GM12878 (cell line): ENCODE measurements around the gene SUPT7L. TPM values are rescaled to one million over a fixed set of nuclear protein-coding genes. Genes with fewer than 3 reads are reported as not detected.
A peak's percentile ranks its signal among the peaks of the same experiment; 100 is the strongest.

Experiments used
- CHD1 ChIP-seq: IDR thresholded peaks from 2 replicates; pipeline ENCODE4 v1.6.1; 2012; ENCODE audit warnings: low read depth, low read length, improper control_type of control experiment
- CHD4 ChIP-seq: fragments of 200-600 bp; sonication (generic); IDR thresholded peaks from 2 replicates; pipeline ENCODE4 v1.6.1; 2016; ENCODE audit warnings: mild to moderate bottlenecking
- HDAC6 ChIP-seq: fragments of 200-600 bp; sonication (generic); IDR thresholded peaks from one replicate; pipeline ENCODE4 v1.8.0; 2017; ENCODE audit warnings: antibody characterized with exemption; ENCODE audit not compliant: unreplicated experiment
- KAT2A ChIP-seq: conservative IDR thresholded peaks from 2 replicates; pipeline ENCODE4 v1.6.1; 2011; ENCODE audit warnings: low read depth, low read length; ENCODE audit not compliant: control insufficient read depth
- KLF5 ChIP-seq: fragments of 450-650 bp; IDR thresholded peaks from 2 replicates; pipeline ENCODE4 v1.6.1; 2014; ENCODE audit warnings: mild to moderate bottlenecking; ENCODE audit not compliant: partially characterized antibody
- NRF1 ChIP-seq: conservative IDR thresholded peaks from 2 replicates; pipeline ENCODE4 v1.6.1; 2011; ENCODE audit warnings: mild to moderate bottlenecking, low read depth, low read length, improper control_type of control experiment
- POLR2A ChIP-seq: IDR thresholded peaks from 2 replicates; pipeline ENCODE4 v1.6.1; 2011; ENCODE audit warnings: low read depth, mild to moderate bottlenecking, low read length
- RCOR1 ChIP-seq: conservative IDR thresholded peaks from 2 replicates; pipeline ENCODE4 v1.6.1; 2012; ENCODE audit warnings: low read depth, low read length, improper control_type of control experiment
- SRF ChIP-seq, 2 experiments: IDR thresholded peaks; 2 replicates each; pipeline ENCODE4 v1.6.1; 2011; ENCODE audit warnings: low read depth in 2 of 2, low read length in 2 of 2, mild to moderate bottlenecking in 1 of 2, moderate library complexity in 1 of 2
- SUPT20H ChIP-seq: IDR thresholded peaks from 2 replicates; pipeline ENCODE4 v1.6.1; 2011; ENCODE audit warnings: low read depth, mild to moderate bottlenecking, low read length, moderate library complexity, borderline replicate concordance; ENCODE audit not compliant: control insufficient read depth
- USF2 ChIP-seq: IDR thresholded peaks from 2 replicates; pipeline ENCODE4 v1.6.1; 2011; ENCODE audit warnings: low read depth, low read length, improper control_type of control experiment, borderline replicate concordance
- ZBTB4 ChIP-seq: fragments of 450-650 bp; formaldehyde crosslinking; IDR thresholded peaks from 2 replicates; pipeline ENCODE4 v1.4.0; 2022; ENCODE audit warnings: mild to moderate bottlenecking, moderate library complexity
- ZNF207 ChIP-seq: fragments of 450-650 bp; IDR thresholded peaks from 2 replicates; pipeline ENCODE4 v1.6.1; 2014; ENCODE audit warnings: antibody characterized with exemption, mild to moderate bottlenecking, borderline replicate concordance
- ZZZ3 ChIP-seq: IDR thresholded peaks from 2 replicates; pipeline ENCODE4 v1.6.1; 2011; ENCODE audit warnings: low read depth; ENCODE audit not compliant: control insufficient read depth, insufficient read length
- polyA plus RNA-seq, 11 experiments: library from polyadenylated mRNA; depleted of rRNA in 4 of 11; unstranded in 6 of 11; stranded (reverse) in 5 of 11; fragments of >200 nt; fragmentation: Nextera tagmentation in 4 of 11; fragmentation: Illumina TruSeq in 1 of 11; extraction: Ambion mirVana in 4 of 11; extraction: Trizol in 1 of 11; gene quantifications; 1 replicate in 1 of 11; 2 replicates in 10 of 11; pipeline versions ENCODE4 v1.2.1 to v1.2.3, GENCODE V29; 2011 to 2016; ENCODE audit warnings: inconsistent platforms in 2 of 11, missing spikeins in 2 of 11, low read depth in 1 of 11
- total RNA-seq, 4 experiments: library from RNA; depleted of rRNA in 3 of 4; stranded (reverse); fragments of >200 nt in 3 of 4; fragmentation: Illumina TruSeq in 1 of 4; extraction: Trizol in 1 of 4; gene quantifications; 2 replicates each; pipeline versions ENCODE4 v1.2.1 to v1.2.3, GENCODE V29; 2013 to 2021
- TF ChIP-seq, protein P1 (sequence below): fragments of 450-650 bp; IDR thresholded peaks from 2 replicates; pipeline ENCODE4 v1.6.1; 2017; ENCODE audit warnings: mild to moderate bottlenecking, low read depth, inconsistent platforms; ENCODE audit not compliant: poor library complexity, severe bottlenecking
- TF ChIP-seq, protein P2 (sequence below): fragments of 450-650 bp; IDR thresholded peaks from 2 replicates; pipeline ENCODE4 v1.6.1; 2017; ENCODE audit warnings: low read depth, mild to moderate bottlenecking, moderate library complexity
- TF ChIP-seq, protein P3 (sequence below): fragments of 450-650 bp; IDR thresholded peaks from 2 replicates; pipeline ENCODE4 v1.6.1; 2017; ENCODE audit warnings: borderline replicate concordance

The SUPT7L gene
- total and polyA plus RNA-seq, 10 of the 15 experiments (the other 5 are each of a cell fraction or from before 2014, with no cell fraction given): 10.2 to 43.7 (median 21.3) TPM

GRCh38 chr2:27628767-27629709 lies 34.4 kb downstream of the SUPT7L start, which contains the start of the genes CCDC121 and GPN1 (continued):
- TF ChIP-seq SRF (IDR thresholded peaks at IDR 0.05; ENCODE audit: low read depth in 2 of 2, low read length in 2 of 2) (0 out of 4 replicates have a peak, but pooled peaks of 1 of the 2 experiments have one; percentile 18), CHD1 (no peak), RCOR1 (no peak), KLF5 (peak; percentile 78), ZNF207 (no peak; the same call in 1 of the 2 replicates), ZZZ3 (no peak), KAT2A (no peak), CHD4 (no peak), HDAC6 (no peak), USF2 (no peak), ZBTB4 (no peak), SUPT20H (no peak), NRF1 (no peak), POLR2A (peak; percentile 99)
- TF ChIP-seq, protein P1, sequence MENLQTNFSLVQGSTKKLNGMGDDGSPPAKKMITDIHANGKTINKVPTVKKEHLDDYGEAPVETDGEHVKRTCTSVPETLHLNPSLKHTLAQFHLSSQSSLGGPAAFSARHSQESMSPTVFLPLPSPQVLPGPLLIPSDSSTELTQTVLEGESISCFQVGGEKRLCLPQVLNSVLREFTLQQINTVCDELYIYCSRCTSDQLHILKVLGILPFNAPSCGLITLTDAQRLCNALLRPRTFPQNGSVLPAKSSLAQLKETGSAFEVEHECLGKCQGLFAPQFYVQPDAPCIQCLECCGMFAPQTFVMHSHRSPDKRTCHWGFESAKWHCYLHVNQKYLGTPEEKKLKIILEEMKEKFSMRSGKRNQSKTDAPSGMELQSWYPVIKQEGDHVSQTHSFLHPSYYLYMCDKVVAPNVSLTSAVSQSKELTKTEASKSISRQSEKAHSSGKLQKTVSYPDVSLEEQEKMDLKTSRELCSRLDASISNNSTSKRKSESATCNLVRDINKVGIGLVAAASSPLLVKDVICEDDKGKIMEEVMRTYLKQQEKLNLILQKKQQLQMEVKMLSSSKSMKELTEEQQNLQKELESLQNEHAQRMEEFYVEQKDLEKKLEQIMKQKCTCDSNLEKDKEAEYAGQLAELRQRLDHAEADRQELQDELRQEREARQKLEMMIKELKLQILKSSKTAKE: peak; percentile 23
- TF ChIP-seq, protein P2, sequence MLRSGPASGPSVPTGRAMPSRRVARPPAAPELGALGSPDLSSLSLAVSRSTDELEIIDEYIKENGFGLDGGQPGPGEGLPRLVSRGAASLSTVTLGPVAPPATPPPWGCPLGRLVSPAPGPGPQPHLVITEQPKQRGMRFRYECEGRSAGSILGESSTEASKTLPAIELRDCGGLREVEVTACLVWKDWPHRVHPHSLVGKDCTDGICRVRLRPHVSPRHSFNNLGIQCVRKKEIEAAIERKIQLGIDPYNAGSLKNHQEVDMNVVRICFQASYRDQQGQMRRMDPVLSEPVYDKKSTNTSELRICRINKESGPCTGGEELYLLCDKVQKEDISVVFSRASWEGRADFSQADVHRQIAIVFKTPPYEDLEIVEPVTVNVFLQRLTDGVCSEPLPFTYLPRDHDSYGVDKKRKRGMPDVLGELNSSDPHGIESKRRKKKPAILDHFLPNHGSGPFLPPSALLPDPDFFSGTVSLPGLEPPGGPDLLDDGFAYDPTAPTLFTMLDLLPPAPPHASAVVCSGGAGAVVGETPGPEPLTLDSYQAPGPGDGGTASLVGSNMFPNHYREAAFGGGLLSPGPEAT: peak; percentile 93
- TF ChIP-seq, protein P3, sequence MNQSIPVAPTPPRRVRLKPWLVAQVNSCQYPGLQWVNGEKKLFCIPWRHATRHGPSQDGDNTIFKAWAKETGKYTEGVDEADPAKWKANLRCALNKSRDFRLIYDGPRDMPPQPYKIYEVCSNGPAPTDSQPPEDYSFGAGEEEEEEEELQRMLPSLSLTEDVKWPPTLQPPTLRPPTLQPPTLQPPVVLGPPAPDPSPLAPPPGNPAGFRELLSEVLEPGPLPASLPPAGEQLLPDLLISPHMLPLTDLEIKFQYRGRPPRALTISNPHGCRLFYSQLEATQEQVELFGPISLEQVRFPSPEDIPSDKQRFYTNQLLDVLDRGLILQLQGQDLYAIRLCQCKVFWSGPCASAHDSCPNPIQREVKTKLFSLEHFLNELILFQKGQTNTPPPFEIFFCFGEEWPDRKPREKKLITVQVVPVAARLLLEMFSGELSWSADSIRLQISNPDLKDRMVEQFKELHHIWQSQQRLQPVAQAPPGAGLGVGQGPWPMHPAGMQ: no peak
